ENCODE data around the gene CGNL1. TPM values are rescaled to one million over a fixed set of nuclear protein-coding genes. Genes with fewer than 3 reads are reported as not detected.
A peak's percentile ranks its signal among the peaks of the same experiment; 100 is the strongest.

Gene CGNL1
- total RNA-seq, 6 experiments from 2014 or later: 23.6 to 54.5 (median 42.9) TPM

DNA sequence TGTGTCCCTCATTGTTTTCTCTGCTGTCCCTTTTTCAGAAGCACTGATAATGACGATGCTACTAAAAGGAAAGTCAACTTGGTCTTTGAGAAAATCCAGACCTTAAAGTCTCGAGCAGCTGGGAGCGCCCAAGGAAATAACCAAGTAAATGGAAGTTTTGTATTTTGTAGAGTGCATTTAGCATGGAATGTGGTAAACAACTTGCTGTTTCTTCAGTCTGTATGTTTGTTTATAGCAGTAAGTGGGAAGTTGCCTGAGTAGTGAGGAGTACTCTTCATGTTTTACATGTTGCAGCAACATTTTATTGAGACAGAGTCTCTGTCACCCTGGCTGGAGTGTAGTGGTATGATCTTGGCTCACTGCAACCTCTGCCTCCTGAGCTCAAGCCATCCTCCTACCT is 66.0 kb downstream of the CGNL1 start:
- H3K9me3 ChIP-seq: no peaks in the 10 kb centered on the region
- no peak for DNase-seq
- WGBS (ENCODE audit: insufficient coverage, low coverage, low lambda C conversion rate, missing lambda C conversion rate): 64% methylated on average over 3 of the region's 3 CpGs
- no peaks in the 10 kb centered on the region for H3K27me3 ChIP-seq
- H3K4me3 ChIP-seq: no peak overlapping the region
- peaks cover 0 to 10% (median 3%) of the 10 kb centered on the region in 4 donors for H3K4me1 ChIP-seq
- TF ChIP-seq CTCF (IDR thresholded peaks at IDR 0.05): no peak
- no peak for TF ChIP-seq POLR2A (IDR thresholded peaks at IDR 0.05)
- no peak overlapping the region for H3K27ac ChIP-seq
- no peak for ATAC-seq
- peaks cover 0 to 19% (median 10%) of the 10 kb centered on the region in 4 donors for H3K36me3 ChIP-seq
- intact Hi-C loops (cut with DNase I): no loop called here

DNA sequence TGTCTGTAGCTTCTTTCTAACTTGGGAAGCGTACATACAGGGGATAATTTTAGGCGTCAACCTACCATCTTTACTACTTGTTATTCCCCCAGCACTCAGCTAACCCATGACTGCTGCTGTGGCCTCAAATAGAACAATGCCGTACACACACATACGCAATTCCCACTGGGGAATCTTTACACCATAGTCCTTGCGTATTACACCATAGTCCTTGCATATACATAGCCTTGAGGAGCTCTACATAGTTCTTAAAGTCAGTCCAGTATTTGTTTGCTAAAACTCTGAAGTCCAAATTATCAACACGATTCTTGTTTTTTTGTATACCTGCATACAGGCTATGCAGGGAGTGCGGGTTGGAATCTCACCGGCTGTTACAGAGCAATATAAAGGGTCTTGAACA is 67.2 kb downstream of the CGNL1 start:
- TF ChIP-seq POLR2A (IDR thresholded peaks at IDR 0.05): no peak
- TF ChIP-seq CTCF (IDR thresholded peaks at IDR 0.05): no peak
- Histone ChIP-seq H3K36me3 (peaks cover 0 to 19% (median 10%) of the 10 kb centered on the region in 4 donors), H3K9me3 (no peaks in the 10 kb centered on the region), H3K27ac (no peak overlapping the region), H3K27me3 (no peaks in the 10 kb centered on the region), H3K4me1 (peaks cover 0 to under 1% (median 0%) of the 10 kb centered on the region in 4 donors), H3K4me3 (no peak overlapping the region)
- DNase-seq (no peak), ATAC-seq (no peak)
- intact Hi-C loops (cut with DNase I): no loop called here
- 90% methylated on average over 6 of the region's 8 CpGs for WGBS (ENCODE audit: insufficient coverage, low coverage, low lambda C conversion rate, missing lambda C conversion rate)

DNA sequence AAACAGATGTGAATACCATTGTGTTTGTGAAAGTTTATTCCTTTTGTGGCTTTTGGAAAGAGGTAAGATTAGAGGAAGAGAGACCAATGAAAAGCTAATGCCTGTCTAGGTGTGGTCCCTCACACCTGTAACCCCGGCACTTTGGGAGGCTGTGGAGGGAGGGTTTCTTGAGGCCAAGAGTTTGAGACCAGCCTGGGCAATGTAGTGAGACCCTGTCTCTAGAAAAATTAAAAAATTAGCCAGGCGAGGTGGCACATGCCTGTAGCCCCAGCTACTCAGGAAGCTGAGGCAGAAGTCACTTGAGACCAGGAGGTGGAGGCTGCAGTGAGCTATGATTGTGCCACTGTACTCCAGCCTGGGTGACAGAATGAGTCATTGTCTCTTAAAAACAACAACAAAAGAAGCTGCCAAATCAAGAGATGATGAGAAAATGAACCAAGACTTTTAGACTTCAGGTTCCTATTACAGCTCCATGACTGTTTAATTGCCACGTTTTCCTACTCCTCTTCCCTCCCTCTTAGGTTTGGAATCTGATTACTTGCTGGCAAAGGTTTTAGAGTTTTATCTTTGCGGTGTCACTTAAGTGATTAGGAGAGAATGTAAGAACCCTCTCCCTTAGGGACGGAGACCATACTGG is 68.7 kb downstream of the CGNL1 start:
- Histone ChIP-seq H3K4me3 (no peak overlapping the region), H3K36me3 (peaks cover 0 to 29% (median 10%) of the 10 kb centered on the region in 4 donors), H3K27me3 (no peaks in the 10 kb centered on the region), H3K9me3 (no peaks in the 10 kb centered on the region), H3K4me1 (no peaks in the 10 kb centered on the region), H3K27ac (no peak overlapping the region)
- DNase-seq (no peak), ATAC-seq (peak in 1 of 4 donors; percentile 64)
- intact Hi-C loops (cut with DNase I): no loop called here
- no peak for TF ChIP-seq POLR2A (IDR thresholded peaks at IDR 0.05)
- no peak for TF ChIP-seq CTCF (IDR thresholded peaks at IDR 0.05)
- whole genome bisulfite sequencing (ENCODE audit: insufficient coverage, low coverage, low lambda C conversion rate, missing lambda C conversion rate): 79% methylated on average over 5 of the region's 5 CpGs

GRCh38 chr15:57445872-57446271 is 69.6 kb downstream of the CGNL1 start:
- no peak for TF ChIP-seq POLR2A (IDR thresholded peaks at IDR 0.05)
- no peak for TF ChIP-seq CTCF (IDR thresholded peaks at IDR 0.05)
- Histone ChIP-seq H3K9me3 (no peaks in the 10 kb centered on the region), H3K27me3 (no peaks in the 10 kb centered on the region), H3K4me1 (no peaks in the 10 kb centered on the region), H3K36me3 (peaks cover 0 to 29% (median 10%) of the 10 kb centered on the region in 4 donors), H3K4me3 (no peak overlapping the region), H3K27ac (no peak overlapping the region)
- 94% methylated on average over 1 of the region's 1 CpG for WGBS (ENCODE audit: insufficient coverage, low coverage, low lambda C conversion rate, missing lambda C conversion rate)
- ATAC-seq (no peak), DNase-seq (no peak)
- intact Hi-C loops (cut with DNase I): no loop called here
